GM23248 (cell line): ENCODE results near the gene SH3PXD2A.
"Not testable (repeated sequence)": the region's sequence is repeated elsewhere in the genome, so short reads cannot be mapped to it uniquely, and the experiment has no call there.

ENCODE experiments used
- EZH2 ChIP-seq: fragments of 200-600 bp; sonication (generic); IDR thresholded peaks from 2 replicates; pipeline ENCODE4 v1.6.1; 2018; ENCODE audit warnings: antibody characterized with exemption, mild to moderate bottlenecking; ENCODE audit not compliant: insufficient read depth, poor library complexity, severe bottlenecking
- EZH2phosphoT487 ChIP-seq: fragments of 200-600 bp; sonication (generic); IDR thresholded peaks from 2 replicates; pipeline ENCODE4 v1.6.1; 2018; ENCODE audit warnings: antibody characterized with exemption, moderate library complexity, mild to moderate bottlenecking, low read depth; ENCODE audit not compliant: insufficient read depth

- not testable (repeated sequence) for TF ChIP-seq EZH2, EZH2phosphoT487
Measured at GRCh38 chr10:103813312-103813711, 42.1 kb downstream of the SH3PXD2A start.
